Type B pancreatic cell (in vitro differentiated cells): Measurements from ENCODE around the gene VEPH1. TPM values are rescaled to one million over a fixed set of nuclear protein-coding genes. Genes with fewer than 3 reads are reported as not detected.

Experiments used
- DNase-seq: peaks from one replicate; pipeline ENCODE4 v3.0.0; 2021; ENCODE audit warnings: mixed read lengths; ENCODE audit not compliant: unreplicated experiment; ENCODE audit errors: extremely low spot score
- H3K27ac Mint-ChIP-seq: 2 replicates; pipeline ENCODE4 v1.8.0; 2021; ENCODE audit warnings: mild to moderate bottlenecking, mixed read lengths
- H3K27me3 Mint-ChIP-seq: 2 replicates; pipeline ENCODE4 v1.8.0; 2021; ENCODE audit warnings: mixed read lengths
- H3K36me3 Mint-ChIP-seq: 2 replicates; pipeline ENCODE4 v1.8.0; 2021; ENCODE audit warnings: mixed read lengths
- H3K4me1 Mint-ChIP-seq: one replicate; pipeline ENCODE4 v1.8.0; 2021; ENCODE audit warnings: mixed read lengths; ENCODE audit not compliant: unreplicated experiment
- H3K4me3 Mint-ChIP-seq: 2 replicates; pipeline ENCODE4 v1.8.0; 2021; ENCODE audit warnings: mild to moderate bottlenecking, mixed read lengths
- H3K9me3 Mint-ChIP-seq: 2 replicates; pipeline ENCODE4 v1.8.0; 2021; ENCODE audit warnings: mixed read lengths
- total RNA-seq: library from RNA; stranded (reverse); gene quantifications from 2 replicates; pipeline ENCODE4 v1.2.1, GENCODE V29; 2021; ENCODE audit warnings: low replicate concordance
- TF ChIP-seq, protein P1 (sequence below): fragments of 200-600 bp; sonication (generic); conservative IDR thresholded peaks from 2 replicates; pipeline ENCODE4 v1.5.0; 2021; ENCODE audit warnings: antibody characterized with exemption, mild to moderate bottlenecking

Gene VEPH1
- total RNA-seq, 1 donor from 2014 or later, result 5.9 TPM

- TF ChIP-seq, protein P1, sequence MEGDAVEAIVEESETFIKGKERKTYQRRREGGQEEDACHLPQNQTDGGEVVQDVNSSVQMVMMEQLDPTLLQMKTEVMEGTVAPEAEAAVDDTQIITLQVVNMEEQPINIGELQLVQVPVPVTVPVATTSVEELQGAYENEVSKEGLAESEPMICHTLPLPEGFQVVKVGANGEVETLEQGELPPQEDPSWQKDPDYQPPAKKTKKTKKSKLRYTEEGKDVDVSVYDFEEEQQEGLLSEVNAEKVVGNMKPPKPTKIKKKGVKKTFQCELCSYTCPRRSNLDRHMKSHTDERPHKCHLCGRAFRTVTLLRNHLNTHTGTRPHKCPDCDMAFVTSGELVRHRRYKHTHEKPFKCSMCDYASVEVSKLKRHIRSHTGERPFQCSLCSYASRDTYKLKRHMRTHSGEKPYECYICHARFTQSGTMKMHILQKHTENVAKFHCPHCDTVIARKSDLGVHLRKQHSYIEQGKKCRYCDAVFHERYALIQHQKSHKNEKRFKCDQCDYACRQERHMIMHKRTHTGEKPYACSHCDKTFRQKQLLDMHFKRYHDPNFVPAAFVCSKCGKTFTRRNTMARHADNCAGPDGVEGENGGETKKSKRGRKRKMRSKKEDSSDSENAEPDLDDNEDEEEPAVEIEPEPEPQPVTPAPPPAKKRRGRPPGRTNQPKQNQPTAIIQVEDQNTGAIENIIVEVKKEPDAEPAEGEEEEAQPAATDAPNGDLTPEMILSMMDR, result no peak
- Mint-ChIP-seq H3K27me3 (no peaks in the 10 kb centered on the region), H3K27ac (no peak overlapping the region), H3K4me3 (no peak overlapping the region), H3K4me1 (peaks cover 4% of the 10 kb centered on the region), H3K9me3 (no peaks in the 10 kb centered on the region), H3K36me3 (no peaks in the 10 kb centered on the region)
- DNase-seq, result no peak
Measured at GRCh38 chr3:157529751-157530150, 26.5 kb upstream of the VEPH1 start.

- H3K36me3 Mint-ChIP-seq, result no peaks in the 10 kb centered on the region
- TF ChIP-seq, protein P1, result no peak
- H3K27me3 Mint-ChIP-seq, result no peaks in the 10 kb centered on the region
- H3K9me3 Mint-ChIP-seq, result no peaks in the 10 kb centered on the region
- no peak overlapping the region for H3K4me3 Mint-ChIP-seq
- no peak overlapping the region for H3K27ac Mint-ChIP-seq
- DNase-seq, result no peak
- peaks cover 4% of the 10 kb centered on the region for H3K4me1 Mint-ChIP-seq
Measured at GRCh38 chr3:157529085-157529484, 25.9 kb upstream of the VEPH1 start.

GRCh38 chr3:157527131-157527881, 24.1 kb upstream of the VEPH1 start:
- H3K27ac Mint-ChIP-seq, result no peak overlapping the region
- H3K4me1 Mint-ChIP-seq, result peaks cover 4% of the 10 kb centered on the region
- no peak for DNase-seq
- H3K27me3 Mint-ChIP-seq, result no peaks in the 10 kb centered on the region
- H3K36me3 Mint-ChIP-seq, result no peaks in the 10 kb centered on the region
- no peaks in the 10 kb centered on the region for H3K9me3 Mint-ChIP-seq
- H3K4me3 Mint-ChIP-seq, result no peak overlapping the region
- TF ChIP-seq, protein P1, result no peak

- no peaks in the 10 kb centered on the region for H3K4me1 Mint-ChIP-seq
- TF ChIP-seq, protein P1, result no peak
- no peaks in the 10 kb centered on the region for H3K36me3 Mint-ChIP-seq
- no peak overlapping the region for H3K27ac Mint-ChIP-seq
- H3K4me3 Mint-ChIP-seq, result no peak overlapping the region
- no peaks in the 10 kb centered on the region for H3K9me3 Mint-ChIP-seq
- DNase-seq, result no peak
- no peaks in the 10 kb centered on the region for H3K27me3 Mint-ChIP-seq
Measured at GRCh38 chr3:157526036-157526435, 22.8 kb upstream of the VEPH1 start.

DNA sequence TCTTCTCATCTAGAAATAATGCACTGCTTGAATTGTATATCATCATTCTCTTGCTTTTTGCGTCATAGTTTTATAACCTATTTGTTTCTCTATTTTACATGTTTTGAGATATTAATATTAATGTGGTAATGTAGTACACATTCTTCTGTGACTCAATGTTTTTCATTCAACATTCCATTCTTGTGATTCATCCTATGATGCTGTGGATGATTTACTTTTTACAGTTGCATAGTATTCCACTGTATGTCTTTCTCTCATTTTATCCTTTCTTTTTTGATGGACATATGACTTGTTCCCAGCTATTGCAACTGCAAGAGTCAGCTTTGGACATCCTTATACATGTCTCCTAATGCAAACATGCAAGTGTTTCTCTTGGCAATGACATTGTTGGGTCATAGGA, 20.6 kb upstream of the VEPH1 start:
- TF ChIP-seq, protein P1, result no peak
- DNase-seq, result no peak
- Mint-ChIP-seq H3K4me1 (no peaks in the 10 kb centered on the region), H3K9me3 (no peaks in the 10 kb centered on the region), H3K27ac (no peak overlapping the region), H3K27me3 (no peaks in the 10 kb centered on the region), H3K36me3 (no peaks in the 10 kb centered on the region), H3K4me3 (no peak overlapping the region)
